Adrenal gland (tissue), 5 donors: ENCODE results near the gene DISP1.

Source experiments
- CTCF ChIP-seq, 6 experiments: fragments of 450-650 bp in 4 of 6; fragments of 200-600 bp in 2 of 6; sonication (generic) in 1 of 6; IDR thresholded peaks; 1 replicate in 5 of 6; 2 replicates in 1 of 6; pipeline versions ENCODE4 v1.5.1 to v1.8.0; 2016 to 2021; ENCODE audit warnings: antibody characterized with exemption in 6 of 6, mild to moderate bottlenecking in 2 of 6, moderate library complexity in 1 of 6
- POLR2A ChIP-seq, 2 donors: fragments of 450-650 bp; IDR thresholded peaks; one replicate each; pipeline ENCODE4 v1.6.1; 2017; ENCODE audit warnings: antibody characterized with exemption in 2 of 2, mild to moderate bottlenecking in 2 of 2, moderate library complexity in 1 of 2
- donor health status: DM: no; HTN: no; CAD: no.

DNA sequence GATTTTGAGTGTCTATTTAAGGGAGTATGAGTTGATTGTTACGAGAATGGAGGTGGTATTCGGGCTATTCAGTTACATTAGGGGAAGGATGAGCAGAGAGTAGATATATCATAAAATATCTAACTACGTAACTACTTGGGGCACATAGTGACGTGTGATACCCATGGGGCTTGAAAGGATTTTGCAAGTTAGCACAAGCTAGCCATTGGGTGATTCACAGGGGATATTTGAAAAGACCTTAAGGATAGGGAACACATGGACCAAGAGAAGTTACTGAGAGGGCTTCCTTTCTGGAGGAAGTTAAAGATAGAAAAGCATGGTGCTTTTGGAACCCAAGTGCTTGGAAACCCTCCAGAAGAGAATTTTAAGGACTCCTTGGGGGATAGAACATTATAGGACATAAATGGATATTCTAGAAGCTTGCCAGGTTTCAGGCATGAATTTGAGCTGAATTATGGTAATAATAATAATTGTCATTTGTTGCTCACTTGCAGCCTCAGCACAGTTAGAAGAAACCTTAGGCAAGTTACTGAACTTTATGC lies 5.4 kb downstream of the DISP1 start:
- TF ChIP-seq CTCF (IDR thresholded peaks at IDR 0.05) (no peak), POLR2A (IDR thresholded peaks at IDR 0.05) (no peak)
